Mucosa of descending colon (tissue), 3 donors: ENCODE measurements around the gene COL5A1. TPM values are rescaled to one million over a fixed set of nuclear protein-coding genes. Genes with fewer than 3 reads are reported as not detected.

Experiments
- ATAC-seq: fragments of 200-7000 bp; cut with Tn5 transposase; one replicate; pipeline ENCODE4 v1.9.1; 2020; ENCODE audit warnings: mild to moderate bottlenecking, moderate library complexity
- DNase-seq, 3 donors: peaks; one replicate each; pipeline ENCODE4 v3.0.0-alpha.2; 2020
- H3K36me3 ChIP-seq: fragments of 200-600 bp; one replicate; pipeline ENCODE4 v1.8.0; 2021; ENCODE audit warnings: low read depth, mild to moderate bottlenecking
- H3K4me1 ChIP-seq: fragments of 200-600 bp; one replicate; pipeline ENCODE4 v1.8.0; 2021; ENCODE audit warnings: low read depth, mild to moderate bottlenecking
- H3K4me3 ChIP-seq: fragments of 200-600 bp; one replicate; pipeline ENCODE4 v1.8.0; 2021; ENCODE audit warnings: mild to moderate bottlenecking
- H3K9me3 ChIP-seq: fragments of 200-600 bp; one replicate; pipeline ENCODE4 v1.8.0; 2021; ENCODE audit warnings: mild to moderate bottlenecking
- intact Hi-C, 2 donors: fragments of 100-400 bp; cut with DNase I in 1 of 2; cut with micrococcal nuclease in 1 of 2; formaldehyde crosslinking; loops; one replicate each; pipeline versions ENCODE4 v1.11.0 to v1.11.1; 2022; cut with DNase I, micrococcal nuclease
- microRNA-seq: library from miRNA; unstranded; fragments of <30 nt; microRNA quantifications from one replicate; pipeline ENCODE4, GENCODE V29; 2019
- total RNA-seq, 3 donors: library from RNA; stranded (reverse); fragmentation: NEBNext Ultra II Directional in 2 of 3; extraction: Animal tissue kit (Norgen Biotek cat#: 25700) in 2 of 3; gene quantifications; one replicate each; pipeline versions ENCODE4 v1.2.1 to v1.2.4, GENCODE V29; 2021 to 2023
- TF ChIP-seq, protein P1 (sequence below): fragments of 200-600 bp; IDR thresholded peaks from one replicate; pipeline ENCODE4 v1.8.0; 2022; ENCODE audit warnings: antibody characterized with exemption, mild to moderate bottlenecking
- donor health status: DM: no; HTN: no; CAD: no; lungs with moderate emphysema.
- donor health status: DM: no; HTN: no; CAD: no.
- donor health status: DM: no; HTN: yes; CAD: no.

The COL5A1 gene
- total RNA-seq, 3 donors from 2014 or later: 8.6 to 62.3 (median 22.2) TPM

DNA sequence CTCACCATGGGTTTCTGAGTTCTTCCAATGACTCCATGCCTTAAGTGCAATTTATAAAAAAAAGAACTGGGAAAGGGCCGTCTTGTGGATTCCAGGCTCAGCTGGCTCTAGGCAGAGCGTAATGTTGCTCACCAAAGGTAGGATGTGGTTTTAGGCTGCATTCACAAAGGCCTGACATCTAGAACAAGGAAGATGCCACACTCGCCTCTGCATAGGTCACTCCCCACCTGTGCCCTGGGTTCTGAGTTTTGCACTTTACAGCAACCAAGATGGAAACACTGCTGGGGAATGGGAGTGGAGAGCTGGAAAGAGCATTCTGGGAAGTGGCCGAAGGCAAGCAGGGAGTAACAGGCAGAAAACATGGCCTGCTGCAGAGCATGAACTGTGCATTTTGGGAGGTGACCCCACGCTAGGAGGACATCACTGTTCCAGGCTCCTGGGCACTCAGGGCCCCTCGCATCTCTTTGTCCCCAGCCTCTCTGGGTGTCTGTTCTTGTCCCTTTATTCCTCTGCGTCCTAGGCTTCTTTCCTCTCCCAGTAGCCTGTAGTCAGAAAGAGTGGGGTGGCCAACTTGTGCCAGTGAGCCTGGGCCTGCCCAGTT is 251.3 kb downstream of the COL5A1 start:
- H3K4me1 ChIP-seq: no peaks in the 10 kb centered on the region
- no peak for DNase-seq
- intact Hi-C loops: no loop called here

More for the DNA sequence above, 251.3 kb downstream of the COL5A1 start:
- H3K36me3 ChIP-seq: no peaks in the 10 kb centered on the region
- ATAC-seq: no peak
- H3K4me3 ChIP-seq: no peak overlapping the region
- TF ChIP-seq, protein P1, sequence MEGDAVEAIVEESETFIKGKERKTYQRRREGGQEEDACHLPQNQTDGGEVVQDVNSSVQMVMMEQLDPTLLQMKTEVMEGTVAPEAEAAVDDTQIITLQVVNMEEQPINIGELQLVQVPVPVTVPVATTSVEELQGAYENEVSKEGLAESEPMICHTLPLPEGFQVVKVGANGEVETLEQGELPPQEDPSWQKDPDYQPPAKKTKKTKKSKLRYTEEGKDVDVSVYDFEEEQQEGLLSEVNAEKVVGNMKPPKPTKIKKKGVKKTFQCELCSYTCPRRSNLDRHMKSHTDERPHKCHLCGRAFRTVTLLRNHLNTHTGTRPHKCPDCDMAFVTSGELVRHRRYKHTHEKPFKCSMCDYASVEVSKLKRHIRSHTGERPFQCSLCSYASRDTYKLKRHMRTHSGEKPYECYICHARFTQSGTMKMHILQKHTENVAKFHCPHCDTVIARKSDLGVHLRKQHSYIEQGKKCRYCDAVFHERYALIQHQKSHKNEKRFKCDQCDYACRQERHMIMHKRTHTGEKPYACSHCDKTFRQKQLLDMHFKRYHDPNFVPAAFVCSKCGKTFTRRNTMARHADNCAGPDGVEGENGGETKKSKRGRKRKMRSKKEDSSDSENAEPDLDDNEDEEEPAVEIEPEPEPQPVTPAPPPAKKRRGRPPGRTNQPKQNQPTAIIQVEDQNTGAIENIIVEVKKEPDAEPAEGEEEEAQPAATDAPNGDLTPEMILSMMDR: no peak
- H3K9me3 ChIP-seq: no peaks in the 10 kb centered on the region

Small RNA genes within 50 kb of the gene (microRNA-seq; reads per million reads assigned to microRNA genes)
- gene MIR3689A (not detected), gene MIR3689B (not detected), gene MIR3689C (not detected), gene MIR3689D1 (not detected), gene MIR3689D2 (not detected), gene MIR3689E (not detected), gene MIR3689F (not detected)

Other genes with a start within 250 kb of the COL5A1 start
- not detected for gene FCN2, start 239.0 kb downstream of the COL5A1 start, total RNA-seq